HepG2 (cell line): ENCODE results near the gene THOC5. TPM values are rescaled to one million over a fixed set of nuclear protein-coding genes. Genes with fewer than 3 reads are reported as not detected.

ENCODE experiments used
- KLF16 ChIP-seq, 2 experiments: sonication (generic) in 1 of 2; formaldehyde crosslinking in 1 of 2; IDR thresholded peaks; 2 replicates each; pipeline versions ENCODE4 v1.6.1 to v1.8.0; 2016 to 2023; ENCODE audit warnings: missing genetic modification reagents in 2 of 2, missing compliant biosample characterization in 1 of 2
- KMT2A ChIP-seq: sonication (generic); formaldehyde crosslinking; IDR thresholded peaks from 2 replicates; pipeline ENCODE4 v1.4.0; 2020; ENCODE audit warnings: missing genetic modification reagents
- PAWR ChIP-seq: sonication (generic); formaldehyde crosslinking; IDR thresholded peaks from 2 replicates; pipeline ENCODE4 v1.4.0; 2020; ENCODE audit warnings: missing genetic modification reagents, mild to moderate bottlenecking, borderline replicate concordance
- RARG ChIP-seq: sonication (generic); formaldehyde crosslinking; IDR thresholded peaks from 2 replicates; pipeline ENCODE4 v1.4.0; 2020; ENCODE audit warnings: low read depth, mild to moderate bottlenecking, missing genetic modification reagents
- SSRP1 ChIP-seq: IDR thresholded peaks from 2 replicates; pipeline ENCODE4 v1.6.1; 2016; ENCODE audit warnings: control low read depth
- ZFP62 ChIP-seq: sonication (generic); formaldehyde crosslinking; IDR thresholded peaks from 2 replicates; pipeline ENCODE4 v1.4.0; 2020; ENCODE audit warnings: missing genetic modification reagents
- ZNF263 ChIP-seq: sonication (generic); formaldehyde crosslinking; IDR thresholded peaks from 2 replicates; pipeline ENCODE4 v1.4.0; 2020; ENCODE audit warnings: missing genetic modification reagents
- ZNF326 ChIP-seq: sonication (generic); formaldehyde crosslinking; IDR thresholded peaks from 2 replicates; pipeline ENCODE4 v1.4.0; 2020; ENCODE audit warnings: missing genetic modification reagents, borderline replicate concordance
- ZNF451 ChIP-seq: sonication (generic); formaldehyde crosslinking; IDR thresholded peaks from 2 replicates; pipeline ENCODE4 v1.5.0; 2020; ENCODE audit warnings: mild to moderate bottlenecking, missing genetic modification reagents
- ZNF772 ChIP-seq: sonication (generic); formaldehyde crosslinking; IDR thresholded peaks from 2 replicates; pipeline ENCODE4 v1.5.0; 2020; ENCODE audit warnings: mild to moderate bottlenecking, missing genetic modification reagents
- ZNF780A ChIP-seq: sonication (generic); formaldehyde crosslinking; IDR thresholded peaks from 2 replicates; pipeline ENCODE4 v1.8.0; 2022; ENCODE audit warnings: mild to moderate bottlenecking, missing genetic modification reagents, moderate library complexity
- polyA plus RNA-seq, 8 experiments: library from polyadenylated mRNA; depleted of rRNA in 3 of 8; stranded (reverse) in 7 of 8; unstranded in 1 of 8; fragments of >200 nt; fragmentation: Illumina TruSeq in 4 of 8; extraction: Trizol in 4 of 8; gene quantifications; 2 replicates each; pipeline versions ENCODE4 v1.2.1 to v1.2.3, GENCODE V29; 2011 to 2016; ENCODE audit warnings: low read depth in 4 of 8, missing spikeins in 1 of 8, mixed read lengths in 1 of 8; ENCODE audit not compliant: insufficient read depth in 1 of 8
- total RNA-seq, 5 experiments: library from RNA; depleted of rRNA; stranded (reverse); fragments of >200 nt; fragmentation: Illumina TruSeq; extraction: Trizol; gene quantifications; 2 replicates each; pipeline ENCODE4 v1.2.3, GENCODE V29; 2016; ENCODE audit warnings: low read depth in 1 of 5
- TF ChIP-seq, protein P1 (sequence below): IDR thresholded peaks from 2 replicates; pipeline ENCODE4 v1.6.1; 2016; ENCODE audit warnings: mild to moderate bottlenecking, missing biosample characterization, missing genetic modification reagents
- TF ChIP-seq, protein P2 (sequence below): sonication (generic); formaldehyde crosslinking; IDR thresholded peaks from 2 replicates; pipeline ENCODE4 v1.8.0; 2022; ENCODE audit warnings: missing genetic modification reagents, mild to moderate bottlenecking, borderline replicate concordance
- TF ChIP-seq, protein P3 (sequence below): sonication (generic); formaldehyde crosslinking; IDR thresholded peaks from 2 replicates; pipeline ENCODE4 v1.5.1; 2020; ENCODE audit warnings: missing genetic modification reagents, mild to moderate bottlenecking, borderline replicate concordance
- TF ChIP-seq, protein P4 (sequence below): sonication (generic); formaldehyde crosslinking; IDR thresholded peaks from 2 replicates; pipeline ENCODE4 v1.9.0; 2021; ENCODE audit warnings: missing genetic modification reagents, borderline replicate concordance
- TF ChIP-seq, protein P5 (sequence below): sonication (generic); formaldehyde crosslinking; IDR thresholded peaks from 2 replicates; pipeline ENCODE4 v1.4.0; 2020; ENCODE audit warnings: mild to moderate bottlenecking, low read depth, missing genetic modification reagents
- TF ChIP-seq, protein P6 (sequence below): sonication (generic); formaldehyde crosslinking; IDR thresholded peaks from 2 replicates; pipeline ENCODE4 v1.4.0; 2020; ENCODE audit warnings: missing genetic modification reagents, borderline replicate concordance
- TF ChIP-seq, protein P7 (sequence below): sonication (generic); formaldehyde crosslinking; IDR thresholded peaks from 2 replicates; pipeline ENCODE4 v1.4.0; 2020; ENCODE audit warnings: mild to moderate bottlenecking, missing genetic modification reagents
- TF ChIP-seq, protein P8 (sequence below): sonication (generic); formaldehyde crosslinking; IDR thresholded peaks from 2 replicates; pipeline ENCODE4 v1.8.0; 2023; ENCODE audit warnings: mild to moderate bottlenecking, missing genetic modification reagents

Gene THOC5
- total and polyA plus RNA-seq, 2 of the 13 experiments (the other 11 are each of a cell fraction or from before 2014, with no cell fraction given) = 45.8 to 46.7 TPM

DNA sequence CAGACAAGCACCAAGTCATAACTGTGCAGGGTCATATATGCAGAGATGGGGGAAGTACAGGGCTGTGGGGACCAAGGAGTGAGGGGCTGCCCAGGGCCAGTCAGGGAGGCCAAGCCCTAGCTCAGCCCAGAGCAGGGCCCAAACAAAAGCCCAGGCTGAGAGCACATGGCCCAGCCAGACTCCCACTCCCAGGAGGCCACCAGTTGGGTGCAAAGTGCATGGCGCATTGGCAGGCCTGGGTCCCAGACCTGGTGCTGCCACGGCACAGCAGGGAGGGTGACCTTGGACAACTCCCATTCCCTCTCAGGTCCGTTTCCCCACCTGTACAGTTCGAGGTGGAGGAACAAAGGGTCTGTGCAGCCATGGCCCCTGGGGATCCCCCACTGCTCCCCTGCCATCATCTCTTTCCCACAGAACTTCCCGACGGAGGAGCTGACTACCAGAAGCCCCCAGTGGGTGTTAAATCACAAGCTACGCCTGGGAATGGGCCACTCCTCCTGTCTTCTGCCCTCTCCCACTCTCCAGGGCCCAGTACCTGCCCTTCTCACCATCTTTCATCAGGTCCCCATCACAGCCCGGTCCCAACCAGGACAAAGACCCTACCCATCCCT lies 26.7 kb upstream of the THOC5 start (continued):
- TF ChIP-seq ZNF326 (CRISPR knock-in tag) = peak; percentile 17; the same call in 1 of the 2 replicates
- peak; percentile 61; the same call in 1 of the 2 replicates for TF ChIP-seq ZNF263 (CRISPR knock-in tag)
- TF ChIP-seq ZNF451 (CRISPR knock-in tag) = peak; percentile 92; the same call in 1 of the 2 replicates
- TF ChIP-seq, protein P1, sequence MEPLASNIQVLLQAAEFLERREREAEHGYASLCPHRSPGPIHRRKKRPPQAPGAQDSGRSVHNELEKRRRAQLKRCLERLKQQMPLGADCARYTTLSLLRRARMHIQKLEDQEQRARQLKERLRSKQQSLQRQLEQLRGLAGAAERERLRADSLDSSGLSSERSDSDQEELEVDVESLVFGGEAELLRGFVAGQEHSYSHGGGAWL (CRISPR knock-in tag) = peak; percentile 87
- TF ChIP-seq, protein P2, sequence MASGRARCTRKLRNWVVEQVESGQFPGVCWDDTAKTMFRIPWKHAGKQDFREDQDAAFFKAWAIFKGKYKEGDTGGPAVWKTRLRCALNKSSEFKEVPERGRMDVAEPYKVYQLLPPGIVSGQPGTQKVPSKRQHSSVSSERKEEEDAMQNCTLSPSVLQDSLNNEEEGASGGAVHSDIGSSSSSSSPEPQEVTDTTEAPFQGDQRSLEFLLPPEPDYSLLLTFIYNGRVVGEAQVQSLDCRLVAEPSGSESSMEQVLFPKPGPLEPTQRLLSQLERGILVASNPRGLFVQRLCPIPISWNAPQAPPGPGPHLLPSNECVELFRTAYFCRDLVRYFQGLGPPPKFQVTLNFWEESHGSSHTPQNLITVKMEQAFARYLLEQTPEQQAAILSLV (CRISPR knock-in tag) = no peak
- TF ChIP-seq, protein P3, sequence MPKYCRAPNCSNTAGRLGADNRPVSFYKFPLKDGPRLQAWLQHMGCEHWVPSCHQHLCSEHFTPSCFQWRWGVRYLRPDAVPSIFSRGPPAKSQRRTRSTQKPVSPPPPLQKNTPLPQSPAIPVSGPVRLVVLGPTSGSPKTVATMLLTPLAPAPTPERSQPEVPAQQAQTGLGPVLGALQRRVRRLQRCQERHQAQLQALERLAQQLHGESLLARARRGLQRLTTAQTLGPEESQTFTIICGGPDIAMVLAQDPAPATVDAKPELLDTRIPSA (CRISPR knock-in tag) = no peak; the same call in 1 of the 2 replicates
- TF ChIP-seq PAWR (CRISPR knock-in tag) = no peak
- TF ChIP-seq RARG = no peak
- TF ChIP-seq, protein P4, sequence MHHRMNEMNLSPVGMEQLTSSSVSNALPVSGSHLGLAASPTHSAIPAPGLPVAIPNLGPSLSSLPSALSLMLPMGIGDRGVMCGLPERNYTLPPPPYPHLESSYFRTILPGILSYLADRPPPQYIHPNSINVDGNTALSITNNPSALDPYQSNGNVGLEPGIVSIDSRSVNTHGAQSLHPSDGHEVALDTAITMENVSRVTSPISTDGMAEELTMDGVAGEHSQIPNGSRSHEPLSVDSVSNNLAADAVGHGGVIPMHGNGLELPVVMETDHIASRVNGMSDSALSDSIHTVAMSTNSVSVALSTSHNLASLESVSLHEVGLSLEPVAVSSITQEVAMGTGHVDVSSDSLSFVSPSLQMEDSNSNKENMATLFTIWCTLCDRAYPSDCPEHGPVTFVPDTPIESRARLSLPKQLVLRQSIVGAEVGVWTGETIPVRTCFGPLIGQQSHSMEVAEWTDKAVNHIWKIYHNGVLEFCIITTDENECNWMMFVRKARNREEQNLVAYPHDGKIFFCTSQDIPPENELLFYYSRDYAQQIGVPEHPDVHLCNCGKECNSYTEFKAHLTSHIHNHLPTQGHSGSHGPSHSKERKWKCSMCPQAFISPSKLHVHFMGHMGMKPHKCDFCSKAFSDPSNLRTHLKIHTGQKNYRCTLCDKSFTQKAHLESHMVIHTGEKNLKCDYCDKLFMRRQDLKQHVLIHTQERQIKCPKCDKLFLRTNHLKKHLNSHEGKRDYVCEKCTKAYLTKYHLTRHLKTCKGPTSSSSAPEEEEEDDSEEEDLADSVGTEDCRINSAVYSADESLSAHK = no peak; the same call in 1 of the 2 replicates
- TF ChIP-seq ZFP62 (CRISPR knock-in tag) = no peak
- peak in 1 of 2 experiments; percentile 86; a peak in 2 of 4 replicates for TF ChIP-seq KLF16 (CRISPR knock-in tag; IDR thresholded peaks at IDR 0.05)
- 0 out of 2 replicates have a peak, but pooled peaks have one; percentile 6 for TF ChIP-seq KMT2A (CRISPR knock-in tag)
- TF ChIP-seq, protein P5, sequence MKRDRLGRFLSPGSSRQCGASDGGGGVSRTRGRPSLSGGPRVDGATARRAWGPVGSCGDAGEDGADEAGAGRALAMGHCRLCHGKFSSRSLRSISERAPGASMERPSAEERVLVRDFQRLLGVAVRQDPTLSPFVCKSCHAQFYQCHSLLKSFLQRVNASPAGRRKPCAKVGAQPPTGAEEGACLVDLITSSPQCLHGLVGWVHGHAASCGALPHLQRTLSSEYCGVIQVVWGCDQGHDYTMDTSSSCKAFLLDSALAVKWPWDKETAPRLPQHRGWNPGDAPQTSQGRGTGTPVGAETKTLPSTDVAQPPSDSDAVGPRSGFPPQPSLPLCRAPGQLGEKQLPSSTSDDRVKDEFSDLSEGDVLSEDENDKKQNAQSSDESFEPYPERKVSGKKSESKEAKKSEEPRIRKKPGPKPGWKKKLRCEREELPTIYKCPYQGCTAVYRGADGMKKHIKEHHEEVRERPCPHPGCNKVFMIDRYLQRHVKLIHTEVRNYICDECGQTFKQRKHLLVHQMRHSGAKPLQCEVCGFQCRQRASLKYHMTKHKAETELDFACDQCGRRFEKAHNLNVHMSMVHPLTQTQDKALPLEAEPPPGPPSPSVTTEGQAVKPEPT (CRISPR knock-in tag) = peak; percentile 25; the same call in 1 of the 2 replicates
- TF ChIP-seq ZNF772 (CRISPR knock-in tag) = peak; percentile 93
- TF ChIP-seq, protein P6, sequence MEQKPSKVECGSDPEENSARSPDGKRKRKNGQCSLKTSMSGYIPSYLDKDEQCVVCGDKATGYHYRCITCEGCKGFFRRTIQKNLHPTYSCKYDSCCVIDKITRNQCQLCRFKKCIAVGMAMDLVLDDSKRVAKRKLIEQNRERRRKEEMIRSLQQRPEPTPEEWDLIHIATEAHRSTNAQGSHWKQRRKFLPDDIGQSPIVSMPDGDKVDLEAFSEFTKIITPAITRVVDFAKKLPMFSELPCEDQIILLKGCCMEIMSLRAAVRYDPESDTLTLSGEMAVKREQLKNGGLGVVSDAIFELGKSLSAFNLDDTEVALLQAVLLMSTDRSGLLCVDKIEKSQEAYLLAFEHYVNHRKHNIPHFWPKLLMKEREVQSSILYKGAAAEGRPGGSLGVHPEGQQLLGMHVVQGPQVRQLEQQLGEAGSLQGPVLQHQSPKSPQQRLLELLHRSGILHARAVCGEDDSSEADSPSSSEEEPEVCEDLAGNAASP (CRISPR knock-in tag) = peak; percentile 78
- TF ChIP-seq, protein P7, sequence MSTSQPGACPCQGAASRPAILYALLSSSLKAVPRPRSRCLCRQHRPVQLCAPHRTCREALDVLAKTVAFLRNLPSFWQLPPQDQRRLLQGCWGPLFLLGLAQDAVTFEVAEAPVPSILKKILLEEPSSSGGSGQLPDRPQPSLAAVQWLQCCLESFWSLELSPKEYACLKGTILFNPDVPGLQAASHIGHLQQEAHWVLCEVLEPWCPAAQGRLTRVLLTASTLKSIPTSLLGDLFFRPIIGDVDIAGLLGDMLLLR (CRISPR knock-in tag) = peak; percentile 66; the same call in 1 of the 2 replicates
- TF ChIP-seq, protein P8, sequence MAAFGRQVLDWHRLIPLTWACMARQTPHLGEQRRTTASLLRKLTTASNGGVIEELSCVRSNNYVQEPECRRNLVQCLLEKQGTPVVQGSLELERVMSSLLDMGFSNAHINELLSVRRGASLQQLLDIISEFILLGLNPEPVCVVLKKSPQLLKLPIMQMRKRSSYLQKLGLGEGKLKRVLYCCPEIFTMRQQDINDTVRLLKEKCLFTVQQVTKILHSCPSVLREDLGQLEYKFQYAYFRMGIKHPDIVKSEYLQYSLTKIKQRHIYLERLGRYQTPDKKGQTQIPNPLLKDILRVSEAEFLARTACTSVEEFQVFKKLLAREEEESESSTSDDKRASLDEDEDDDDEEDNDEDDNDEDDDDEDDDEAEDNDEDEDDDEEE (CRISPR knock-in tag) = no peak; the same call in 1 of the 2 replicates
- no peak; the same call in 1 of the 2 replicates for TF ChIP-seq ZNF780A (CRISPR knock-in tag)
- TF ChIP-seq SSRP1 (CRISPR knock-in tag) = no peak; the same call in 1 of the 2 replicates
